Colon (tissue), 2 donors: ENCODE measurements around the gene TEX48.

Experiments
- FAIRE-seq: peaks from 2 replicates; lab custom pipeline; 2012; peaks lifted over from hg19 to GRCh38; lab: Jason Lieb, UNC
- donor health status: control.
- donor health status: control.

TEX48 gene

GRCh38 chr9:114621561-114621960 is 60.4 kb downstream of the TEX48 start:
- no peak for FAIRE-seq

- FAIRE-seq: no peak
Measured at GRCh38 chr9:114619191-114619761, 62.7 kb downstream of the TEX48 start.

- no peak for FAIRE-seq
Measured at GRCh38 chr9:114616684-114617520, 65.1 kb downstream of the TEX48 start.
